Gastrocnemius medialis (tissue), 4 donors: ENCODE results near the gene LCN10. TPM values are rescaled to one million over a fixed set of nuclear protein-coding genes. Genes with fewer than 3 reads are reported as not detected.
A peak's percentile ranks its signal among the peaks of the same experiment; 100 is the strongest.

Experiments used
- ATAC-seq, 2 donors: fragments of 150-250 bp; one replicate each; pipeline ENCODE4 v1.9.1; 2016
- DNase-seq, 2 donors: peaks; one replicate each; pipeline ENCODE4 v3.0.0-alpha.2; 2019
- H3K27ac ChIP-seq, 4 donors: fragments of 200-600 bp; sonication (generic); 1 replicate in 1 of 4; 2 replicates in 3 of 4; pipeline ENCODE4 v1.5.1; 2016 to 2018; ENCODE audit warnings: mild to moderate bottlenecking in 2 of 4, moderate library complexity in 1 of 4
- H3K27me3 ChIP-seq, 3 donors: fragments of 200-600 bp; sonication (generic) in 2 of 3; 1 replicate in 1 of 3; 2 replicates in 2 of 3; pipeline versions ENCODE4 v1.5.1 to v1.6.0; 2016 to 2019; ENCODE audit warnings: mild to moderate bottlenecking in 1 of 3, moderate library complexity in 1 of 3
- H3K36me3 ChIP-seq, 2 donors: fragments of 200-600 bp; sonication (generic) in 1 of 2; one replicate each; pipeline ENCODE4 v1.5.1; 2017 to 2018
- H3K4me1 ChIP-seq, 2 donors: fragments of 200-600 bp; sonication (generic) in 1 of 2; one replicate each; pipeline ENCODE4 v1.5.1; 2016 to 2017; ENCODE audit warnings: mild to moderate bottlenecking in 2 of 2
- H3K4me3 ChIP-seq, 4 donors: fragments of 200-600 bp; sonication (generic) in 3 of 4; 1 replicate in 1 of 4; 2 replicates in 3 of 4; pipeline ENCODE4 v1.5.1; 2016 to 2019; ENCODE audit warnings: mild to moderate bottlenecking in 2 of 4
- H3K9me3 ChIP-seq, 3 donors: fragments of 200-600 bp; sonication (generic) in 2 of 3; 1 replicate in 1 of 3; 2 replicates in 2 of 3; pipeline ENCODE4 v1.5.1; 2016 to 2019
- CTCF ChIP-seq, 5 experiments: fragments of 450-650 bp in 3 of 5; fragments of 200-600 bp in 2 of 5; sonication (generic) in 2 of 5; IDR thresholded peaks in 4 of 5; conservative IDR thresholded peaks in 1 of 5; 1 replicate in 4 of 5; 2 replicates in 1 of 5; pipeline ENCODE4 v1.5.1; 2016 to 2019; ENCODE audit warnings: antibody characterized with exemption in 5 of 5, mild to moderate bottlenecking in 3 of 5, moderate library complexity in 3 of 5
- POLR2A ChIP-seq, 2 donors: fragments of 450-650 bp; IDR thresholded peaks; one replicate each; pipeline ENCODE4 v1.6.1; 2017; ENCODE audit warnings: antibody characterized with exemption in 2 of 2, mild to moderate bottlenecking in 2 of 2, moderate library complexity in 2 of 2
- in situ Hi-C, 4 donors: fragments of 200-750 bp; cut with MboI; loops; one replicate each; pipeline versions ENCODE4 v1.15.0 to v1.8.0; 2017; ENCODE audit warnings: low sequenced_read_pairs in 4 of 4
- intact Hi-C: fragments of 100-400 bp; cut with DNase I; formaldehyde crosslinking; loops from one replicate; pipeline ENCODE4 v1.15.1; 2023; ENCODE audit warnings: low total_unique reads
- total RNA-seq, 4 donors: library from RNA; depleted of rRNA; stranded (reverse); fragments of >200 nt; gene quantifications; one replicate each; pipeline versions ENCODE4 v1.1.0 to v1.2.3, GENCODE V29; 2016

The LCN10 gene
- total RNA-seq, 4 donors from 2014 or later = 0.61 to 4.7 (median 1.6) TPM

DNA sequence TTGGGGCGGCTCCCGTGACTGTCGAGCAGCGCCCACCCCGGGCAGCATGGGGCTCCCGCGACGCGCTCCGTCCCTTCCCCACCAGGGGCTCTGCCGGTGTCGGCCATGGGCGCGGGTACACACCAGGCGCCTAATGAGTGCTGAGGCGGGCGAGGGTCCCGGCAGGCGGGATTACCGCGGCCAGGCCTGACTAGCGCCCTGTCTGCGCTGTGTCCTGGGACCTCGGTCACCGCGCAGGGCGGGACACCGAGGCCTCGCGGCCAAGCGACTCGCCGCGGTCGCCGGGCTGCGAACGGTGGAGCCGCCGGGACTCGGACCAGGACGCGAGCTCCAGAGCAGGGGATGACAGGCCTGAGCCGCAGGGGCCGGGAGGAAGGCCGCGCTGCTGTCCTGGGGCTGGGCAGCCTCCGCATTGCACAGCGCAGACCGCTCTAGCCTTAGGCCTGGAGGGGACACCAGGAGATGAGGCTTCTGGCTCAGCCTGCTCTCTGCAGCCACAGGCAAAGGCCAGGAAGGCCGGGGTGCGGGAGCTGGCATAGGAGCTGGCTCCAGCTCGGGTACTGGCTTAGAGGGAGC lies 14.1 kb downstream of the LCN10 start:
- ATAC-seq (peak; percentile 46 to 47), DNase-seq (no peak)
- no peaks in the 10 kb centered on the region for H3K27me3 ChIP-seq
- intact Hi-C loops (no loop called here), in situ Hi-C loops (no loop called here)
- peak overlapping the region; percentile 65 to 90 (median 76) for H3K4me3 ChIP-seq
- no peak for TF ChIP-seq CTCF (IDR thresholded peaks at IDR 0.05 in 4 of 5, conservative IDR thresholded peaks at IDR 0.05 in 1 of 5)
- TF ChIP-seq POLR2A (IDR thresholded peaks at IDR 0.05) = no peak
- H3K4me1 ChIP-seq = peaks cover 31% of the 10 kb centered on the region in 2 donors
- no peaks in the 10 kb centered on the region for H3K9me3 ChIP-seq
- peaks cover 0 to 32% of the 10 kb centered on the region in 2 donors for H3K36me3 ChIP-seq
- H3K27ac ChIP-seq = peak overlapping the region; percentile 62 to 87 (median 76)

DNA sequence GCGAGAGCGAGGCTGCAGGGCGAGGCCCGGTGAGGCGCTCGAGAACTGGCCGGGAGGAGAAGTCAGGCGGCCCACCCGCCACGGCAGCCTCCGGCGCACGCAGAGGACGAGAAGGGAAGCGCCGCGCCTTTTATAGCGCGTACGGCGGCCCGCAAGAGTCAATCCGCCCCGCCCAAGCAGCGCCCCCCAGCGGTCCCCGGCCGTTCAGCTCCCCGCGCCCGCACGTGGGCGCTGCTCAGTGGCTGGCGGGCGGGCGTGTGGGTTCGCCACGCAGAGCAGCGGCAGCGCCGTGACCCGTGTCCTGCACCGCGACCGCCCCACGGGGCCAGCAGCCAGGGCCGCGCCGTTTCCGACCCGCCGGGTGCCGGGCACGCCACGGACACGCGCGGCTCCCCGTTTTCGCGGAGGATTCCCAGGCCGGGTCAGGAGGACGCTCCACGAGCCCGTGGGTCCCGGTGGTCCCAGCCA lies 14.6 kb downstream of the LCN10 start:
- intact Hi-C loops = no loop called here

GRCh38 chr9:136726631-136727191 lies 16.0 kb downstream of the LCN10 start:
- H3K36me3 ChIP-seq = peaks cover 0 to 51% of the 10 kb centered on the region in 2 donors
- no peaks in the 10 kb centered on the region for H3K9me3 ChIP-seq
- H3K27me3 ChIP-seq = no peaks in the 10 kb centered on the region
- DNase-seq (no peak), ATAC-seq (no peak)
- in situ Hi-C loops (no loop called here), intact Hi-C loops (no loop called here)
- H3K4me1 ChIP-seq = peaks cover 31% of the 10 kb centered on the region in 2 donors
- peak in 4 of 5 experiments; percentile 21 to 37 (median 28) for TF ChIP-seq CTCF (IDR thresholded peaks at IDR 0.05 in 4 of 5, conservative IDR thresholded peaks at IDR 0.05 in 1 of 5)
- no peak for TF ChIP-seq POLR2A (IDR thresholded peaks at IDR 0.05)
- peak overlapping the region; percentile 62 to 87 (median 80) for H3K27ac ChIP-seq
- peak overlapping the region; percentile 65 to 90 (median 76) for H3K4me3 ChIP-seq

More for the DNA sequence above, 14.6 kb downstream of the LCN10 start:
- Histone ChIP-seq H3K4me3 (peak overlapping the region; percentile 65 to 90 (median 76)), H3K27me3 (no peaks in the 10 kb centered on the region), H3K27ac (peak overlapping the region; percentile 62 to 87 (median 80)), H3K4me1 (peaks cover 31% of the 10 kb centered on the region in 2 donors), H3K36me3 (peaks cover 0 to 37% of the 10 kb centered on the region in 2 donors), H3K9me3 (no peaks in the 10 kb centered on the region)
- peak; percentile 81 to 88 for ATAC-seq
- TF ChIP-seq POLR2A (IDR thresholded peaks at IDR 0.05) (peak; percentile 98), CTCF (IDR thresholded peaks at IDR 0.05 in 4 of 5, conservative IDR thresholded peaks at IDR 0.05 in 1 of 5) (peak; percentile 81 to 99 (median 96))
- in situ Hi-C loops = no loop called here
- peak; percentile 81 to 82 for DNase-seq

- H3K27ac ChIP-seq = peak overlapping the region; percentile 62 to 87 (median 80)
- H3K36me3 ChIP-seq = peaks cover 0 to 55% of the 10 kb centered on the region in 2 donors
- H3K4me3 ChIP-seq = peak overlapping the region; percentile 65 to 90 (median 76)
- in situ Hi-C loops (no loop called here), intact Hi-C loops (no loop called here)
- no peak for TF ChIP-seq CTCF (IDR thresholded peaks at IDR 0.05 in 4 of 5, conservative IDR thresholded peaks at IDR 0.05 in 1 of 5)
- no peak for TF ChIP-seq POLR2A (IDR thresholded peaks at IDR 0.05)
- H3K27me3 ChIP-seq = no peaks in the 10 kb centered on the region
- H3K4me1 ChIP-seq = peaks cover 31% of the 10 kb centered on the region in 2 donors
- DNase-seq (no peak), ATAC-seq (no peak)
- H3K9me3 ChIP-seq = no peaks in the 10 kb centered on the region
Measured at GRCh38 chr9:136726118-136726517, 16.6 kb downstream of the LCN10 start.
